Esophagus squamous epithelium (tissue), 5 donors: ENCODE results near the gene NR3C2. TPM values are rescaled to one million over a fixed set of nuclear protein-coding genes. Genes with fewer than 3 reads are reported as not detected.

Experiments used
- DNase-seq: peaks from one replicate; lab custom pipeline; 2025; lab: John Stamatoyannopoulos, UW
- H3K27ac ChIP-seq, 4 donors: fragments of 200-600 bp; sonication (generic); one replicate each; pipeline ENCODE4 v1.5.1; 2016 to 2019; ENCODE audit warnings: mild to moderate bottlenecking in 1 of 4
- H3K27me3 ChIP-seq, 4 donors: fragments of 200-600 bp; sonication (generic); 1 replicate in 3 of 4; 2 replicates in 1 of 4; pipeline versions ENCODE4 v1.5.1 to v1.6.0; 2017 to 2021; ENCODE audit warnings: antibody characterized with exemption in 1 of 4
- H3K36me3 ChIP-seq, 3 donors: fragments of 200-600 bp; sonication (generic); one replicate each; pipeline ENCODE4 v1.5.1; 2016 to 2019
- H3K4me1 ChIP-seq, 3 donors: fragments of 200-600 bp; sonication (generic); one replicate each; pipeline ENCODE4 v1.5.1; 2017 to 2019
- H3K4me3 ChIP-seq, 4 donors: fragments of 200-600 bp; sonication (generic); 1 replicate in 3 of 4; 2 replicates in 1 of 4; pipeline ENCODE4 v1.5.1; 2016 to 2019; ENCODE audit warnings: mild to moderate bottlenecking in 2 of 4, moderate library complexity in 1 of 4
- H3K9me3 ChIP-seq, 3 donors: fragments of 200-600 bp; sonication (generic); one replicate each; pipeline ENCODE4 v1.5.1; 2016 to 2019
- CTCF ChIP-seq, 6 experiments: fragments of 450-650 bp in 4 of 6; fragments of 200-600 bp in 2 of 6; sonication (generic) in 2 of 6; IDR thresholded peaks; one replicate each; pipeline ENCODE4 v1.5.1; 2016 to 2019; ENCODE audit warnings: antibody characterized with exemption in 6 of 6, mild to moderate bottlenecking in 4 of 6, moderate library complexity in 4 of 6
- POLR2A ChIP-seq, 4 donors: fragments of 450-650 bp; IDR thresholded peaks; one replicate each; pipeline ENCODE4 v1.6.1; 2017; ENCODE audit warnings: antibody characterized with exemption in 4 of 4, mild to moderate bottlenecking in 4 of 4, moderate library complexity in 3 of 4
- WGBS, 2 donors: methylation state at CpG; one replicate each; pipeline ENCODE4 v1.1.5; 2018; 5-methylcytosine and 5-hydroxymethylcytosine counted together
- intact Hi-C: fragments of 100-400 bp; cut with DNase I; formaldehyde crosslinking; loops from one replicate; pipeline ENCODE4 v1.15.0; 2022
- total RNA-seq, 4 donors: library from RNA; depleted of rRNA; stranded (reverse); fragments of >200 nt; gene quantifications; one replicate each; pipeline ENCODE4 v1.1.0, GENCODE V29; 2016
- donor health status: DM: yes; HTN: yes; CAD: no.

Gene NR3C2
- total RNA-seq, 4 donors from 2014 or later: 1.2 to 5.3 (median 2.3) TPM

GRCh38 chr4:148454835-148455234 lies 12.6 kb upstream of the NR3C2 start:
- intact Hi-C loops: no loop called here
- Histone ChIP-seq H3K4me3 (no peak overlapping the region), H3K4me1 (no peaks in the 10 kb centered on the region), H3K9me3 (no peaks in the 10 kb centered on the region), H3K36me3 (no peaks in the 10 kb centered on the region), H3K27me3 (no peaks in the 10 kb centered on the region), H3K27ac (no peak overlapping the region)
- TF ChIP-seq POLR2A (IDR thresholded peaks at IDR 0.05): no peak
- no peak for TF ChIP-seq CTCF (IDR thresholded peaks at IDR 0.05)
- no peak for DNase-seq

GRCh38 chr4:148453833-148454232 lies 11.6 kb upstream of the NR3C2 start:
- TF ChIP-seq POLR2A (IDR thresholded peaks at IDR 0.05) (no peak), CTCF (IDR thresholded peaks at IDR 0.05) (no peak)
- Histone ChIP-seq H3K36me3 (no peaks in the 10 kb centered on the region), H3K4me1 (no peaks in the 10 kb centered on the region), H3K27ac (no peak overlapping the region), H3K27me3 (no peaks in the 10 kb centered on the region), H3K9me3 (no peaks in the 10 kb centered on the region), H3K4me3 (no peak overlapping the region)
- DNase-seq: no peak
- intact Hi-C loops: no loop called here
- WGBS, 2 donors: 78 to 83% methylated on average over 4 of the region's 4 CpGs

GRCh38 chr4:148452970-148453369 lies 10.8 kb upstream of the NR3C2 start:
- no peaks in the 10 kb centered on the region for H3K9me3 ChIP-seq
- H3K36me3 ChIP-seq: no peaks in the 10 kb centered on the region
- WGBS, 2 donors: 71 to 86% methylated on average over 1 of the region's 1 CpG
- H3K4me3 ChIP-seq: no peak overlapping the region
- TF ChIP-seq POLR2A (IDR thresholded peaks at IDR 0.05) (no peak), CTCF (IDR thresholded peaks at IDR 0.05) (no peak)
- no peaks in the 10 kb centered on the region for H3K4me1 ChIP-seq
- DNase-seq: no peak
- no peak overlapping the region for H3K27ac ChIP-seq
- intact Hi-C loops: no loop called here
- no peaks in the 10 kb centered on the region for H3K27me3 ChIP-seq

GRCh38 chr4:148449921-148450320 lies 7.7 kb upstream of the NR3C2 start:
- no peak for TF ChIP-seq POLR2A (IDR thresholded peaks at IDR 0.05)
- TF ChIP-seq CTCF (IDR thresholded peaks at IDR 0.05): no peak
- Histone ChIP-seq H3K27me3 (peaks cover 0 to 8% (median 0%) of the 10 kb centered on the region in 4 donors), H3K9me3 (no peaks in the 10 kb centered on the region), H3K36me3 (no peaks in the 10 kb centered on the region), H3K4me3 (no peak overlapping the region), H3K4me1 (peaks cover 0 to 23% (median 0%) of the 10 kb centered on the region in 3 donors), H3K27ac (no peak overlapping the region)
- intact Hi-C loops: no loop called here
- 46 to 50% methylated on average over 2 of the region's 2 CpGs for WGBS, 2 donors
- no peak for DNase-seq

- no peak overlapping the region for H3K27ac ChIP-seq
- no peaks in the 10 kb centered on the region for H3K9me3 ChIP-seq
- H3K4me3 ChIP-seq: no peak overlapping the region
- TF ChIP-seq CTCF (IDR thresholded peaks at IDR 0.05): no peak
- intact Hi-C loops: no loop called here
- peaks cover 0 to 24% (median 0%) of the 10 kb centered on the region in 4 donors for H3K27me3 ChIP-seq
- peaks cover 0 to 41% (median 6%) of the 10 kb centered on the region in 3 donors for H3K4me1 ChIP-seq
- DNase-seq: no peak
- no peaks in the 10 kb centered on the region for H3K36me3 ChIP-seq
Measured at GRCh38 chr4:148448141-148448540, 5.9 kb upstream of the NR3C2 start.
